GM12864 (cell line): Measurements from ENCODE around the gene ZNF853.

Source experiments
- DNase-seq: peaks from one replicate; pipeline ENCODE4 v3.0.0-alpha.2; 2011; ENCODE audit warnings: low read depth
- H3K4me3 ChIP-seq: 2 replicates; pipeline ENCODE4 v1.5.1; 2011; ENCODE audit warnings: mild to moderate bottlenecking, low read depth, low read length, control low read depth
- TF ChIP-seq, protein P1 (sequence below): IDR thresholded peaks from 2 replicates; pipeline ENCODE4 v1.5.1; 2011; ENCODE audit warnings: low read depth, mild to moderate bottlenecking, moderate library complexity, low read length, control low read depth, inconsistent platforms; ENCODE audit errors: missing control alignments

The ZNF853 gene

DNA sequence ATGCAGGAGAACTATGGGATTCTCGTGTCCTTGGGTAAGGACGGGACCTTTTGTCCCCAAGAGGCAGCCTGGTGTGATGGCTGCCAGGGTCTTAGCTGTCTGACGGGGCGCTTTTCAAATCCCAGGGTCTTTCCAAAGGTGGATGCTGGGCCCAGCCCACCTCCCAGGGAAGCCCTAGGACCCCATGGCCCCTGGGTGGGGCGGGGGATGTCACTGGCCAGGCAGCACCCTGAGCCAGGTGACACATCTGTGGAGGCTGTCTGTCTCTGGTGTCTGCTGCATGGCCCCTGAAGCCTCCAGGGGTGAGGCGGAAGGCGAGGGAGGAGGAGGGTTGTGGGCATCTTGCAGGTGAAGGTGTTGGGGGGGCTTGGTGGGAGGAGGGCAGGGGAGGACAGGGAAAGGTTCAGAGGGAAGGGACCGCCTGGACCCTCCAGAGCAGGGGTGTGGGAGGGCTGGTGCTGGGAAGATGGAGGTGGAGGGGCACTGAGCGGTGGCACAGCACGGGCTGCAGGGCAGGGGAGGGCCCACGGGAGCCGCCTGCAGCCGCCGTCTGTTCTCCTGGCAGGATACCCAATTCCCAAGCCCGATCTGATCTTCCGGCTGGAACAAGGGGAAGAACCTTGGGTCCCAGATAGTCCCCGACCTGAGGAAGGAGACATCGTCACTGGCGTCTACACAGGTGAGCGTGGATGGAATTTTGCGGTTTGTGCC, 28.7 kb downstream of the ZNF853 start:
- no peak for DNase-seq
- TF ChIP-seq, protein P1, sequence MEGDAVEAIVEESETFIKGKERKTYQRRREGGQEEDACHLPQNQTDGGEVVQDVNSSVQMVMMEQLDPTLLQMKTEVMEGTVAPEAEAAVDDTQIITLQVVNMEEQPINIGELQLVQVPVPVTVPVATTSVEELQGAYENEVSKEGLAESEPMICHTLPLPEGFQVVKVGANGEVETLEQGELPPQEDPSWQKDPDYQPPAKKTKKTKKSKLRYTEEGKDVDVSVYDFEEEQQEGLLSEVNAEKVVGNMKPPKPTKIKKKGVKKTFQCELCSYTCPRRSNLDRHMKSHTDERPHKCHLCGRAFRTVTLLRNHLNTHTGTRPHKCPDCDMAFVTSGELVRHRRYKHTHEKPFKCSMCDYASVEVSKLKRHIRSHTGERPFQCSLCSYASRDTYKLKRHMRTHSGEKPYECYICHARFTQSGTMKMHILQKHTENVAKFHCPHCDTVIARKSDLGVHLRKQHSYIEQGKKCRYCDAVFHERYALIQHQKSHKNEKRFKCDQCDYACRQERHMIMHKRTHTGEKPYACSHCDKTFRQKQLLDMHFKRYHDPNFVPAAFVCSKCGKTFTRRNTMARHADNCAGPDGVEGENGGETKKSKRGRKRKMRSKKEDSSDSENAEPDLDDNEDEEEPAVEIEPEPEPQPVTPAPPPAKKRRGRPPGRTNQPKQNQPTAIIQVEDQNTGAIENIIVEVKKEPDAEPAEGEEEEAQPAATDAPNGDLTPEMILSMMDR = no peak
- no peak overlapping the region for H3K4me3 ChIP-seq

GRCh38 chr7:6644728-6645127, 29.3 kb downstream of the ZNF853 start:
- TF ChIP-seq, protein P1 = no peak
- no peak for DNase-seq
- no peak overlapping the region for H3K4me3 ChIP-seq

GRCh38 chr7:6646465-6646864, 31.1 kb downstream of the ZNF853 start:
- no peak overlapping the region for H3K4me3 ChIP-seq
- TF ChIP-seq, protein P1 = no peak
- no peak for DNase-seq

GRCh38 chr7:6647080-6647479, 31.7 kb downstream of the ZNF853 start:
- TF ChIP-seq, protein P1 = no peak
- no peak for DNase-seq
- H3K4me3 ChIP-seq = no peak overlapping the region

GRCh38 chr7:6647541-6647940, 32.1 kb downstream of the ZNF853 start:
- TF ChIP-seq, protein P1 = no peak
- no peak overlapping the region for H3K4me3 ChIP-seq
- DNase-seq = no peak

DNA sequence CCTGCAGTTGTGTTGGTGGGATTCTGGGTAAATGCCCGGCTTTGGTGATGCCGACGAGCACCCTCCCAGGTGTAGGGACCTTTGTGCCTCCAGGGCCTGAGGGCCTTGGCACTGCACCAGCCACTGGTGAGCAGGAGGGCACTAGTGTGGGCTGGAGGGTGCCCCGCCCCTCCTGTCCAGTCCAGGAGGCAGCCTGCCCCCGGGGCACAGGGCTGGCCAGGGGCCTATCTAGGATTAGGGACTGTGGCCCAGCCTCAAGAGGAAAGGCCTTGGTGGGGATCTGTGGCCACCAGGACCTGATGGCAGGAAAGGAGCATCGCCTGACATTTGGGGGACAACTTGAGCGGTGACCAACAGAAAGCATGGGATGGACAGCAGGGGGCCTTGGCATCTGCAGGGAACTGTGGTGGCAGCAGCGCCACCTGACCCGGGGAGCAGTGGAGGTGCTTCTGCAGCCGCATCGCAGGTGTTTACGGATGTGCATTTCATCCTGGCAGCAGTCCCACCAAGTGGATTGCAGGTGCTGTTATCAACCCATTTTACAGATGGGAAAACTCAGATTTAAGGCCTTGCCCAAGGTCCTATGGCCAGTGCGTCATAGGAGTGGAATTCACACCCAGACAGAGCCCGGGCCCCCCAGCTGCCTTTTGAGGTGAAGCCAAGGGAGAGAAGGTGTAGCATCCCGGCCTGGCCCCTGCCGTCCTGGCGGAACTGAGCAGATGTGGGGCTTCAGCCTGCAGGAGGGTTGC, 32.8 kb downstream of the ZNF853 start:
- DNase-seq = no peak
- no peak overlapping the region for H3K4me3 ChIP-seq

More for the DNA sequence above, 32.8 kb downstream of the ZNF853 start:
- TF ChIP-seq, protein P1 = no peak
